Inflammatory macrophage treated with lipopolysaccharide for 1 hour (primary cell): ENCODE measurements around the gene CAMK2G.
A peak's percentile ranks its signal among the peaks of the same experiment; 100 is the strongest.
"Not testable (repeated sequence)": the region's sequence is repeated elsewhere in the genome, so short reads cannot be mapped to it uniquely, and the experiment has no call there.

ENCODE experiments used
- DNase-seq, 2 donors: peaks; one replicate each; pipeline ENCODE4 v3.0.0-alpha.2; 2020 to 2022

Gene CAMK2G

GRCh38 chr10:73809061-73809818 lies 65.1 kb downstream of the CAMK2G start:
- peak in 1 of 2 donors; percentile 29 for DNase-seq

- no peak for DNase-seq
Measured at GRCh38 chr10:73808021-73808815, 66.1 kb downstream of the CAMK2G start.

- no peak for DNase-seq
Measured at GRCh38 chr10:73807471-73807870, 66.9 kb downstream of the CAMK2G start.

- DNase-seq: no peak
Measured at GRCh38 chr10:73806176-73806950, 68.0 kb downstream of the CAMK2G start.

- peak; percentile 71 to 74 for DNase-seq
Measured at GRCh38 chr10:73803680-73804286, 70.6 kb downstream of the CAMK2G start.

GRCh38 chr10:73802276-73802991 lies 71.9 kb downstream of the CAMK2G start:
- DNase-seq: no peak

GRCh38 chr10:73801253-73801590 lies 73.1 kb downstream of the CAMK2G start:
- no peak for DNase-seq

- no peak for DNase-seq
Measured at GRCh38 chr10:73800560-73801252, 73.6 kb downstream of the CAMK2G start.

GRCh38 chr10:73799899-73800559 lies 74.3 kb downstream of the CAMK2G start:
- no peak for DNase-seq

GRCh38 chr10:73798927-73799560 lies 75.3 kb downstream of the CAMK2G start:
- DNase-seq: no peak

- DNase-seq: no peak
Measured at GRCh38 chr10:73798087-73798486, 76.3 kb downstream of the CAMK2G start.

- DNase-seq: no peak
Measured at GRCh38 chr10:73797324-73798025, 76.9 kb downstream of the CAMK2G start.

- no peak for DNase-seq
Measured at GRCh38 chr10:73796766-73797165, 77.6 kb downstream of the CAMK2G start.

GRCh38 chr10:73796035-73796434 lies 78.3 kb downstream of the CAMK2G start:
- not testable (repeated sequence) for DNase-seq

- not testable (repeated sequence) for DNase-seq
Measured at GRCh38 chr10:73795491-73795890, 78.9 kb downstream of the CAMK2G start.

GRCh38 chr10:73793456-73793855 lies 80.9 kb downstream of the CAMK2G start:
- no peak for DNase-seq

GRCh38 chr10:73791871-73792400 lies 82.4 kb downstream of the CAMK2G start:
- no peak for DNase-seq

- no peak for DNase-seq
Measured at GRCh38 chr10:73790886-73791625, 83.3 kb downstream of the CAMK2G start.

- no peak for DNase-seq
Measured at GRCh38 chr10:73789659-73790055, 84.7 kb downstream of the CAMK2G start.
